ENCODE data around the gene ING1.
"Not testable (repeated sequence)": the region's sequence is repeated elsewhere in the genome, so short reads cannot be mapped to it uniquely, and the experiment has no call there.

Gene ING1

GRCh38 chr13:110713642-110713952, at the start of gene ING1:
Gene ING1, plus strand, starts transcription at chr13:110713700. Its CDS starts 450 bp downstream, at chr13:110714150.
- no peak for DNase-seq (ENCODE audit: low read depth)

- no peak for DNase-seq (ENCODE audit: low read depth)
Observed at GRCh38 chr13:110664041-110664440, 49.5 kb upstream of the ING1 start.

- DNase-seq (ENCODE audit: low read depth) = no peak
Observed at GRCh38 chr13:110664673-110665072, 48.8 kb upstream of the ING1 start.

GRCh38 chr13:110665491-110666254, 47.8 kb upstream of the ING1 start:
- no peak for DNase-seq (ENCODE audit: low read depth)

GRCh38 chr13:110666255-110666533, 47.3 kb upstream of the ING1 start:
- no peak for DNase-seq (ENCODE audit: low read depth)

GRCh38 chr13:110669036-110669435, 44.5 kb upstream of the ING1 start:
- no peak for DNase-seq (ENCODE audit: low read depth)

- DNase-seq (ENCODE audit: low read depth) = not testable (repeated sequence)
Observed at GRCh38 chr13:110669814-110670213, 43.7 kb upstream of the ING1 start.

GRCh38 chr13:110676595-110677587, 36.6 kb upstream of the ING1 start:
- peak; percentile 11 for DNase-seq (ENCODE audit: low read depth)

GRCh38 chr13:110677731-110678545, 35.6 kb upstream of the ING1 start:
- DNase-seq (ENCODE audit: low read depth) = no peak

GRCh38 chr13:110680852-110681251, 32.6 kb upstream of the ING1 start:
- no peak for DNase-seq (ENCODE audit: low read depth)

- DNase-seq (ENCODE audit: low read depth) = no peak
Observed at GRCh38 chr13:110681868-110682550, 31.5 kb upstream of the ING1 start.

GRCh38 chr13:110682746-110683145, 30.8 kb upstream of the ING1 start:
- DNase-seq (ENCODE audit: low read depth) = no peak

- DNase-seq (ENCODE audit: low read depth) = no peak
Observed at GRCh38 chr13:110683203-110683883, 30.2 kb upstream of the ING1 start.

GRCh38 chr13:110683921-110684320, 29.6 kb upstream of the ING1 start:
- no peak for DNase-seq (ENCODE audit: low read depth)

- DNase-seq (ENCODE audit: low read depth) = no peak
Observed at GRCh38 chr13:110684388-110685056, 29.0 kb upstream of the ING1 start.

GRCh38 chr13:110685305-110686020, 28.0 kb upstream of the ING1 start:
- no peak for DNase-seq (ENCODE audit: low read depth)

GRCh38 chr13:110687736-110688135, 25.8 kb upstream of the ING1 start:
- DNase-seq (ENCODE audit: low read depth) = no peak

GRCh38 chr13:110689041-110689440, 24.5 kb upstream of the ING1 start:
- DNase-seq (ENCODE audit: low read depth) = no peak

GRCh38 chr13:110689711-110690110, 23.8 kb upstream of the ING1 start:
- no peak for DNase-seq (ENCODE audit: low read depth)

GRCh38 chr13:110690516-110690915, 23.0 kb upstream of the ING1 start:
- DNase-seq (ENCODE audit: low read depth) = no peak

Data from stimulated activated CD8-positive, alpha-beta memory T cell treated with anti-CD3 and anti-CD28 coated beads, Interleukin-4, amount 100 ng/mL, for 24 hours (primary cell).